Gastroesophageal sphincter (tissue), 3 donors: Measurements from ENCODE around the gene WDR49.

ENCODE experiments used
- EP300 ChIP-seq: sonication (generic); formaldehyde crosslinking; IDR thresholded peaks from one replicate; pipeline ENCODE4 v1.6.1; 2017; ENCODE audit warnings: antibody characterized with exemption, mild to moderate bottlenecking
- POLR2A ChIP-seq, 2 donors: fragments of 450-650 bp; IDR thresholded peaks; one replicate each; pipeline ENCODE4 v1.6.1; 2017; ENCODE audit warnings: antibody characterized with exemption in 2 of 2, mild to moderate bottlenecking in 2 of 2, moderate library complexity in 1 of 2
- POLR2AphosphoS5 ChIP-seq: sonication (generic); formaldehyde crosslinking; IDR thresholded peaks from one replicate; pipeline ENCODE4 v1.6.1; 2017; ENCODE audit warnings: antibody characterized with exemption
- TF ChIP-seq, protein P1 (sequence below), 4 experiments: fragments of 200-600 bp in 2 of 4; fragments of 450-650 bp in 2 of 4; sonication (generic) in 1 of 4; IDR thresholded peaks; one replicate each; pipeline ENCODE4 v1.5.1; 2017 to 2019; ENCODE audit warnings: antibody characterized with exemption in 4 of 4, mild to moderate bottlenecking in 2 of 4, moderate library complexity in 2 of 4

DNA sequence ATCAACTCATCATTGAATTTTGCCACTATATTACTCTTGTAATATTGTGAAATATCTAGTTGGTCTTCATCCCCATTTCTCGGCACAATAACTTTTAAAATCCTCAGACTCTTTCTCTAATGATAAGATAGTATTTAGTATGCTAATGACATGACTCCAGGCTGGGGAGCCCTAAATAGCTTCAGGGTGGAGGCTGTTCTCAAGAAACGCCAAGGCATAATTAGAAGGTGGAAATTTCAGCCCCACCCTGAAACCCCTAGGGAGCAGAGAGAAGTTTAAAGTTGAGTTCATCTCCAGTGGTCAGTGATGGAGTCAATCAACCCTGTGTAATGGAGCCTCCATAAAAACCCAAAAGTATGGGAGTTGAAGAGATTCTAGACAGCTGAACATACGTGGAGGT lies 98.8 kb downstream of the WDR49 start:
- TF ChIP-seq, protein P1, sequence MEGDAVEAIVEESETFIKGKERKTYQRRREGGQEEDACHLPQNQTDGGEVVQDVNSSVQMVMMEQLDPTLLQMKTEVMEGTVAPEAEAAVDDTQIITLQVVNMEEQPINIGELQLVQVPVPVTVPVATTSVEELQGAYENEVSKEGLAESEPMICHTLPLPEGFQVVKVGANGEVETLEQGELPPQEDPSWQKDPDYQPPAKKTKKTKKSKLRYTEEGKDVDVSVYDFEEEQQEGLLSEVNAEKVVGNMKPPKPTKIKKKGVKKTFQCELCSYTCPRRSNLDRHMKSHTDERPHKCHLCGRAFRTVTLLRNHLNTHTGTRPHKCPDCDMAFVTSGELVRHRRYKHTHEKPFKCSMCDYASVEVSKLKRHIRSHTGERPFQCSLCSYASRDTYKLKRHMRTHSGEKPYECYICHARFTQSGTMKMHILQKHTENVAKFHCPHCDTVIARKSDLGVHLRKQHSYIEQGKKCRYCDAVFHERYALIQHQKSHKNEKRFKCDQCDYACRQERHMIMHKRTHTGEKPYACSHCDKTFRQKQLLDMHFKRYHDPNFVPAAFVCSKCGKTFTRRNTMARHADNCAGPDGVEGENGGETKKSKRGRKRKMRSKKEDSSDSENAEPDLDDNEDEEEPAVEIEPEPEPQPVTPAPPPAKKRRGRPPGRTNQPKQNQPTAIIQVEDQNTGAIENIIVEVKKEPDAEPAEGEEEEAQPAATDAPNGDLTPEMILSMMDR (IDR thresholded peaks at IDR 0.05): no peak
- TF ChIP-seq POLR2AphosphoS5: no peak
- TF ChIP-seq POLR2A (IDR thresholded peaks at IDR 0.05): no peak
- TF ChIP-seq EP300: no peak
